ENCODE results near the gene IGFBP4. TPM values are rescaled to one million over a fixed set of nuclear protein-coding genes. Genes with fewer than 3 reads are reported as not detected.

Gene IGFBP4
- total and polyA plus RNA-seq, 10 of the 15 experiments (the other 5 are each of a cell fraction or from before 2014, with no cell fraction given) = 2.4 to 22.3 (median 6.6) TPM

DNA sequence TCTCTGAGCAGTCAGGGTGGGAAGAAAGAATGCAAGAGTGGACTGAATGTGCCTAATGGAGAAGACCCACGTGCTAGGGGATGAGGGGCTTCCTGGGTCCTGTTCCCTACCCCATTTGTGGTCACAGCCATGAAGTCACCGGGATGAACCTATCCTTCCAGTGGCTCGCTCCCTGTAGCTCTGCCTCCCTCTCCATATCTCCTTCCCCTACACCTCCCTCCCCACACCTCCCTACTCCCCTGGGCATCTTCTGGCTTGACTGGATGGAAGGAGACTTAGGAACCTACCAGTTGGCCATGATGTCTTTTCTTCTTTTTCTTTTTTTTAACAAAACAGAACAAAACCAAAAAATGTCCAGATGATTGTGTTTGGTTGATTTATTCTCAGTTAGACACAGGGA, 14.1 kb downstream of the IGFBP4 start:
- FAIRE-seq = no peak
- Histone ChIP-seq H3K79me2 (ENCODE audit: control insufficient read depth, insufficient read depth, low read length) (no peaks in the 10 kb centered on the region), H3K4me3 (no peak overlapping the region), H3K36me3 (ENCODE audit: control insufficient read depth in 2 of 2, insufficient read depth in 2 of 2, low read length in 1 of 2) (no peaks in the 10 kb centered on the region), H3K4me2 (ENCODE audit: control insufficient read depth, insufficient read depth) (no peak overlapping the region), H3K9me3 (replicated peaks; ENCODE audit: control insufficient read depth, insufficient read depth, low read length) (no peaks in the 10 kb centered on the region), H4K20me1 (ENCODE audit: control insufficient read depth, insufficient read depth) (no peaks in the 10 kb centered on the region), H2AFZ (ENCODE audit: control insufficient read depth, low read depth, low read length) (no peak overlapping the region), H3K4me1 (ENCODE audit: control insufficient read depth, insufficient read depth, low read length) (no peaks in the 10 kb centered on the region), H3K27me3 (replicated peaks in 1 of 2; ENCODE audit: control insufficient read depth in 2 of 2, insufficient read depth in 2 of 2, low read length in 1 of 2) (no peaks in the 10 kb centered on the region; a peak in 1 of 4 replicates), H3K9ac (ENCODE audit: control insufficient read depth, insufficient read depth, low read length) (no peak overlapping the region), H3K27ac (ENCODE audit: control insufficient read depth, insufficient read depth) (no peak overlapping the region)
- DNase-seq (ENCODE audit: low read depth, low spot score) = no peak
- intact Hi-C loops (cut with micrococcal nuclease; ENCODE audit: unreplicated experiment) = no loop called here
- no peak for ATAC-seq
- CTCF ChIA-PET = interaction anchor here (1.6 kb wide), 1 partner anchor 19 kb away, joined by 7 read pairs; no protein-coding TSS in a partner anchor
- RAD21 ChIA-PET (ENCODE audit: unreplicated experiment) = no interaction called here
- SMC1A ChIA-PET (ENCODE audit: uncharacterized antibody, unreplicated experiment) = no interaction called here
- TSS peak; percentile 63 for BruUV-seq (replicated peaks)
- 31% methylated on average over 2 of the region's 3 CpGs for WGBS (ENCODE audit: insufficient coverage, insufficient replicate concordance, low lambda C conversion rate, missing lambda C conversion rate)
- POLR2A ChIA-PET = interaction anchor here (1.8 kb wide), 1 partner anchor 11 kb away, joined by 4 read pairs; no protein-coding TSS in a partner anchor
- in situ Hi-C loops (cut with MboI) = no loop called here
- TF ChIP-seq PAX5 (IDR thresholded peaks at IDR 0.05; ENCODE audit: borderline replicate concordance, low read depth, low read length) (no peak), KLF5 (IDR thresholded peaks at IDR 0.05; ENCODE audit: partially characterized antibody) (no peak), NFXL1 (IDR thresholded peaks at IDR 0.05; ENCODE audit: borderline replicate concordance) (no peak), LARP7 (IDR thresholded peaks at IDR 0.05) (no peak), MYC (IDR thresholded peaks at IDR 0.05; ENCODE audit: insufficient read depth, insufficient read length, insufficient replicate concordance, low read length, severe bottlenecking) (no peak), IKZF2 (IDR thresholded peaks at IDR 0.05) (no peak), CBX3 (IDR thresholded peaks at IDR 0.05; ENCODE audit: borderline replicate concordance, low read depth) (no peak), SUZ12 (IDR thresholded peaks at IDR 0.05; ENCODE audit: unreplicated experiment) (no peak)
- TF ChIP-seq, protein P1, sequence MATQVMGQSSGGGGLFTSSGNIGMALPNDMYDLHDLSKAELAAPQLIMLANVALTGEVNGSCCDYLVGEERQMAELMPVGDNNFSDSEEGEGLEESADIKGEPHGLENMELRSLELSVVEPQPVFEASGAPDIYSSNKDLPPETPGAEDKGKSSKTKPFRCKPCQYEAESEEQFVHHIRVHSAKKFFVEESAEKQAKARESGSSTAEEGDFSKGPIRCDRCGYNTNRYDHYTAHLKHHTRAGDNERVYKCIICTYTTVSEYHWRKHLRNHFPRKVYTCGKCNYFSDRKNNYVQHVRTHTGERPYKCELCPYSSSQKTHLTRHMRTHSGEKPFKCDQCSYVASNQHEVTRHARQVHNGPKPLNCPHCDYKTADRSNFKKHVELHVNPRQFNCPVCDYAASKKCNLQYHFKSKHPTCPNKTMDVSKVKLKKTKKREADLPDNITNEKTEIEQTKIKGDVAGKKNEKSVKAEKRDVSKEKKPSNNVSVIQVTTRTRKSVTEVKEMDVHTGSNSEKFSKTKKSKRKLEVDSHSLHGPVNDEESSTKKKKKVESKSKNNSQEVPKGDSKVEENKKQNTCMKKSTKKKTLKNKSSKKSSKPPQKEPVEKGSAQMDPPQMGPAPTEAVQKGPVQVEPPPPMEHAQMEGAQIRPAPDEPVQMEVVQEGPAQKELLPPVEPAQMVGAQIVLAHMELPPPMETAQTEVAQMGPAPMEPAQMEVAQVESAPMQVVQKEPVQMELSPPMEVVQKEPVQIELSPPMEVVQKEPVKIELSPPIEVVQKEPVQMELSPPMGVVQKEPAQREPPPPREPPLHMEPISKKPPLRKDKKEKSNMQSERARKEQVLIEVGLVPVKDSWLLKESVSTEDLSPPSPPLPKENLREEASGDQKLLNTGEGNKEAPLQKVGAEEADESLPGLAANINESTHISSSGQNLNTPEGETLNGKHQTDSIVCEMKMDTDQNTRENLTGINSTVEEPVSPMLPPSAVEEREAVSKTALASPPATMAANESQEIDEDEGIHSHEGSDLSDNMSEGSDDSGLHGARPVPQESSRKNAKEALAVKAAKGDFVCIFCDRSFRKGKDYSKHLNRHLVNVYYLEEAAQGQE (IDR thresholded peaks at IDR 0.05; ENCODE audit: low read depth, low read length) = no peak
- TF ChIP-seq, protein P2, sequence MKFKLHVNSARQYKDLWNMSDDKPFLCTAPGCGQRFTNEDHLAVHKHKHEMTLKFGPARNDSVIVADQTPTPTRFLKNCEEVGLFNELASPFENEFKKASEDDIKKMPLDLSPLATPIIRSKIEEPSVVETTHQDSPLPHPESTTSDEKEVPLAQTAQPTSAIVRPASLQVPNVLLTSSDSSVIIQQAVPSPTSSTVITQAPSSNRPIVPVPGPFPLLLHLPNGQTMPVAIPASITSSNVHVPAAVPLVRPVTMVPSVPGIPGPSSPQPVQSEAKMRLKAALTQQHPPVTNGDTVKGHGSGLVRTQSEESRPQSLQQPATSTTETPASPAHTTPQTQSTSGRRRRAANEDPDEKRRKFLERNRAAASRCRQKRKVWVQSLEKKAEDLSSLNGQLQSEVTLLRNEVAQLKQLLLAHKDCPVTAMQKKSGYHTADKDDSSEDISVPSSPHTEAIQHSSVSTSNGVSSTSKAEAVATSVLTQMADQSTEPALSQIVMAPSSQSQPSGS (IDR thresholded peaks at IDR 0.05; ENCODE audit: low read length) = no peak
- TF ChIP-seq, protein P3, sequence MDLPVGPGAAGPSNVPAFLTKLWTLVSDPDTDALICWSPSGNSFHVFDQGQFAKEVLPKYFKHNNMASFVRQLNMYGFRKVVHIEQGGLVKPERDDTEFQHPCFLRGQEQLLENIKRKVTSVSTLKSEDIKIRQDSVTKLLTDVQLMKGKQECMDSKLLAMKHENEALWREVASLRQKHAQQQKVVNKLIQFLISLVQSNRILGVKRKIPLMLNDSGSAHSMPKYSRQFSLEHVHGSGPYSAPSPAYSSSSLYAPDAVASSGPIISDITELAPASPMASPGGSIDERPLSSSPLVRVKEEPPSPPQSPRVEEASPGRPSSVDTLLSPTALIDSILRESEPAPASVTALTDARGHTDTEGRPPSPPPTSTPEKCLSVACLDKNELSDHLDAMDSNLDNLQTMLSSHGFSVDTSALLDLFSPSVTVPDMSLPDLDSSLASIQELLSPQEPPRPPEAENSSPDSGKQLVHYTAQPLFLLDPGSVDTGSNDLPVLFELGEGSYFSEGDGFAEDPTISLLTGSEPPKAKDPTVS (IDR thresholded peaks at IDR 0.05; ENCODE audit: low read depth, low read length) = no peak
- TF ChIP-seq, protein P4, sequence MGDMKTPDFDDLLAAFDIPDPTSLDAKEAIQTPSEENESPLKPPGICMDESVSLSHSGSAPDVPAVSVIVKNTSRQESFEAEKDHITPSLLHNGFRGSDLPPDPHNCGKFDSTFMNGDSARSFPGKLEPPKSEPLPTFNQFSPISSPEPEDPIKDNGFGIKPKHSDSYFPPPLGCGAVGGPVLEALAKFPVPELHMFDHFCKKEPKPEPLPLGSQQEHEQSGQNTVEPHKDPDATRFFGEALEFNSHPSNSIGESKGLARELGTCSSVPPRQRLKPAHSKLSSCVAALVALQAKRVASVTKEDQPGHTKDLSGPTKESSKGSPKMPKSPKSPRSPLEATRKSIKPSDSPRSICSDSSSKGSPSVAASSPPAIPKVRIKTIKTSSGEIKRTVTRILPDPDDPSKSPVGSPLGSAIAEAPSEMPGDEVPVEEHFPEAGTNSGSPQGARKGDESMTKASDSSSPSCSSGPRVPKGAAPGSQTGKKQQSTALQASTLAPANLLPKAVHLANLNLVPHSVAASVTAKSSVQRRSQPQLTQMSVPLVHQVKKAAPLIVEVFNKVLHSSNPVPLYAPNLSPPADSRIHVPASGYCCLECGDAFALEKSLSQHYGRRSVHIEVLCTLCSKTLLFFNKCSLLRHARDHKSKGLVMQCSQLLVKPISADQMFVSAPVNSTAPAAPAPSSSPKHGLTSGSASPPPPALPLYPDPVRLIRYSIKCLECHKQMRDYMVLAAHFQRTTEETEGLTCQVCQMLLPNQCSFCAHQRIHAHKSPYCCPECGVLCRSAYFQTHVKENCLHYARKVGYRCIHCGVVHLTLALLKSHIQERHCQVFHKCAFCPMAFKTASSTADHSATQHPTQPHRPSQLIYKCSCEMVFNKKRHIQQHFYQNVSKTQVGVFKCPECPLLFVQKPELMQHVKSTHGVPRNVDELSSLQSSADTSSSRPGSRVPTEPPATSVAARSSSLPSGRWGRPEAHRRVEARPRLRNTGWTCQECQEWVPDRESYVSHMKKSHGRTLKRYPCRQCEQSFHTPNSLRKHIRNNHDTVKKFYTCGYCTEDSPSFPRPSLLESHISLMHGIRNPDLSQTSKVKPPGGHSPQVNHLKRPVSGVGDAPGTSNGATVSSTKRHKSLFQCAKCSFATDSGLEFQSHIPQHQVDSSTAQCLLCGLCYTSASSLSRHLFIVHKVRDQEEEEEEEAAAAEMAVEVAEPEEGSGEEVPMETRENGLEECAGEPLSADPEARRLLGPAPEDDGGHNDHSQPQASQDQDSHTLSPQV (IDR thresholded peaks at IDR 0.05) = no peak
